MCF 10A (cell line): ENCODE measurements around the gene EPB41L1. TPM values are rescaled to one million over a fixed set of nuclear protein-coding genes. Genes with fewer than 3 reads are reported as not detected.

Experiments used
- BruUV-seq: library from RNA; stranded (reverse); fragments of 400-500 nt; replicated peaks from 2 replicates; lab custom pipeline; 2021; lab: Mats Ljungman, UMichigan
- CTCF ChIA-PET: fragments of 300-600 bp; sonication (Branson Sonifier 250); formaldehyde crosslinking; extraction: SDS; loops from one replicate; lab custom pipeline; 2021; ENCODE audit warnings: antibody characterized with exemption, inconsistent platforms; lab: Yijun Ruan, JAX
- POLR2A ChIA-PET: fragments of 300-600, 350-650 bp; sonication (Branson Sonifier 250); formaldehyde crosslinking; extraction: SDS; loops from one replicate; lab custom pipeline; 2020; ENCODE audit warnings: antibody characterized with exemption, inconsistent platforms; lab: Yijun Ruan, JAX
- DNase-seq: peaks from one replicate; pipeline ENCODE4 v3.0.0-alpha.2; 2018; ENCODE audit not compliant: unreplicated experiment
- H3K27ac Mint-ChIP-seq: one replicate; pipeline ENCODE4 v1.8.0; 2022; ENCODE audit warnings: mild to moderate bottlenecking, low read depth, mixed read lengths; ENCODE audit not compliant: unreplicated experiment
- H3K27me3 Mint-ChIP-seq: one replicate; pipeline ENCODE4 v1.8.0; 2022; ENCODE audit warnings: mixed read lengths; ENCODE audit not compliant: insufficient read depth, unreplicated experiment
- H3K36me3 Mint-ChIP-seq: one replicate; pipeline ENCODE4 v1.8.0; 2022; ENCODE audit warnings: mild to moderate bottlenecking, moderate library complexity, mixed read lengths; ENCODE audit not compliant: insufficient read depth, unreplicated experiment
- H3K4me1 Mint-ChIP-seq: one replicate; pipeline ENCODE4 v1.8.0; 2022; ENCODE audit warnings: mixed read lengths; ENCODE audit not compliant: insufficient read depth, unreplicated experiment
- H3K4me3 Mint-ChIP-seq: one replicate; pipeline ENCODE4 v1.8.0; 2022; ENCODE audit warnings: mild to moderate bottlenecking, moderate library complexity, mixed read lengths; ENCODE audit not compliant: unreplicated experiment
- H3K9me3 Mint-ChIP-seq: one replicate; pipeline ENCODE4 v1.8.0; 2022; ENCODE audit warnings: mixed read lengths; ENCODE audit not compliant: unreplicated experiment
- CTCF ChIP-seq: fragments of 200-600 bp; IDR thresholded peaks from one replicate; pipeline ENCODE4 v1.8.0; 2022; ENCODE audit warnings: antibody characterized with exemption, mild to moderate bottlenecking; ENCODE audit not compliant: unreplicated experiment
- intact Hi-C: fragments of 100-400 bp; cut with micrococcal nuclease; formaldehyde crosslinking; loops from 2 replicates; pipeline ENCODE4 v1.14.1; 2022
- total RNA-seq: library from RNA; stranded (reverse); gene quantifications from 2 replicates; pipeline ENCODE4 v1.2.3, GENCODE V29; 2022

Gene EPB41L1
- total RNA-seq, 1 experiment from 2014 or later = 10.1 TPM

- no peak for TF ChIP-seq CTCF
- Mint-ChIP-seq H3K4me3 (no peak overlapping the region), H3K27me3 (no peaks in the 10 kb centered on the region), H3K27ac (no peak overlapping the region), H3K4me1 (no peaks in the 10 kb centered on the region), H3K36me3 (no peaks in the 10 kb centered on the region), H3K9me3 (no peaks in the 10 kb centered on the region)
- POLR2A ChIA-PET = interaction anchor here (1.2 kb wide), 1 partner anchor 12 kb away, joined by 3 read pairs; no protein-coding TSS in a partner anchor
- BruUV-seq = no TSS peak
- intact Hi-C loops = no loop called here
- CTCF ChIA-PET = interaction anchor here (0.6 to 1.9 kb wide), 6 partner anchors 18 to 628 kb away, joined by 3 to 6 read pairs (median 4); no protein-coding TSS in a partner anchor
- no peak for DNase-seq
Measured at GRCh38 chr20:36228770-36229169, 74.2 kb downstream of the EPB41L1 start.

GRCh38 chr20:36230019-36230418 lies 75.5 kb downstream of the EPB41L1 start:
- Mint-ChIP-seq H3K4me1 (no peaks in the 10 kb centered on the region), H3K36me3 (no peaks in the 10 kb centered on the region), H3K27ac (no peak overlapping the region), H3K27me3 (no peaks in the 10 kb centered on the region), H3K9me3 (no peaks in the 10 kb centered on the region), H3K4me3 (no peak overlapping the region)
- no peak for DNase-seq
- BruUV-seq = no TSS peak
- POLR2A ChIA-PET = no interaction called here
- intact Hi-C loops = no loop called here
- CTCF ChIA-PET = interaction anchor here (0.6 to 1.0 kb wide), 2 partner anchors 17 to 191 kb away, joined by 3 to 4 read pairs; no protein-coding TSS in a partner anchor
- no peak for TF ChIP-seq CTCF

- Mint-ChIP-seq H3K27ac (no peak overlapping the region), H3K27me3 (no peaks in the 10 kb centered on the region), H3K36me3 (peaks cover 2% of the 10 kb centered on the region), H3K9me3 (no peaks in the 10 kb centered on the region), H3K4me1 (no peaks in the 10 kb centered on the region), H3K4me3 (no peak overlapping the region)
- no peak for DNase-seq
- no TSS peak for BruUV-seq
- CTCF ChIA-PET = interaction anchor here (0.6 to 0.7 kb wide), 2 partner anchors 160 to 162 kb away, joined by 4 read pairs; no protein-coding TSS in a partner anchor
- intact Hi-C loops = no loop called here
- no peak for TF ChIP-seq CTCF
- POLR2A ChIA-PET = no interaction called here
Measured at GRCh38 chr20:36231331-36231730, 76.8 kb downstream of the EPB41L1 start.

- no peak overlapping the region for H3K27ac Mint-ChIP-seq
- intact Hi-C loops = no loop called here
- DNase-seq = no peak
- TF ChIP-seq CTCF = no peak
- peaks cover 14% of the 10 kb centered on the region for H3K36me3 Mint-ChIP-seq
- H3K9me3 Mint-ChIP-seq = no peaks in the 10 kb centered on the region
- ChIA-PET CTCF (interaction anchor here (0.6 to 4.3 kb wide), 6 partner anchors 9 to 496 kb away, joined by 3 to 31 read pairs (median 4); no protein-coding TSS in a partner anchor), POLR2A (interaction anchor here (2.9 kb wide), 1 partner anchor 280 kb away, joined by 9 read pairs; the partner anchor contains the start of gene SCAND1)
- H3K4me1 Mint-ChIP-seq = peaks cover 15% of the 10 kb centered on the region
- H3K4me3 Mint-ChIP-seq = no peak overlapping the region
- no TSS peak for BruUV-seq
- no peaks in the 10 kb centered on the region for H3K27me3 Mint-ChIP-seq
Measured at GRCh38 chr20:36234771-36235320, 80.3 kb downstream of the EPB41L1 start.
